WERI-Rb-1 (cell line): Measurements from ENCODE around the gene FDX1.
A peak's percentile ranks its signal among the peaks of the same experiment; 100 is the strongest.

Experiments
- DNase-seq: peaks from one replicate; pipeline ENCODE4 v3.0.0-alpha.2; 2020
- H3K27ac ChIP-seq: fragments of 250-450 bp; sonication (Bioruptor Pico); 2 replicates; pipeline ENCODE4 v1.5.1; 2020; ENCODE audit warnings: mild to moderate bottlenecking, moderate library complexity
- H3K27me3 ChIP-seq: fragments of 250-450 bp; sonication (Bioruptor Pico); 2 replicates; pipeline ENCODE4 v1.5.1; 2021; ENCODE audit warnings: mild to moderate bottlenecking, low read depth, moderate library complexity; ENCODE audit not compliant: insufficient read depth, severe bottlenecking
- H3K36me3 ChIP-seq: fragments of 250-450 bp; sonication (Bioruptor Pico); 2 replicates; pipeline ENCODE4 v1.5.1; 2020; ENCODE audit warnings: mild to moderate bottlenecking, moderate library complexity
- H3K4me3 ChIP-seq: 2 replicates; pipeline ENCODE4 v1.5.1; 2011; ENCODE audit warnings: low read depth, mild to moderate bottlenecking, control low read depth, low read length
- H3K9me3 ChIP-seq: fragments of 250-450 bp; sonication (Bioruptor Pico); 2 replicates; pipeline ENCODE4 v1.5.1; 2021; ENCODE audit warnings: mild to moderate bottlenecking, moderate library complexity; ENCODE audit not compliant: severe bottlenecking
- TF ChIP-seq, protein P1 (sequence below): IDR thresholded peaks from 2 replicates; pipeline ENCODE4 v1.5.1; 2011; ENCODE audit warnings: low read depth, mild to moderate bottlenecking, control low read depth, inconsistent platforms, low read length

Gene FDX1

DNA sequence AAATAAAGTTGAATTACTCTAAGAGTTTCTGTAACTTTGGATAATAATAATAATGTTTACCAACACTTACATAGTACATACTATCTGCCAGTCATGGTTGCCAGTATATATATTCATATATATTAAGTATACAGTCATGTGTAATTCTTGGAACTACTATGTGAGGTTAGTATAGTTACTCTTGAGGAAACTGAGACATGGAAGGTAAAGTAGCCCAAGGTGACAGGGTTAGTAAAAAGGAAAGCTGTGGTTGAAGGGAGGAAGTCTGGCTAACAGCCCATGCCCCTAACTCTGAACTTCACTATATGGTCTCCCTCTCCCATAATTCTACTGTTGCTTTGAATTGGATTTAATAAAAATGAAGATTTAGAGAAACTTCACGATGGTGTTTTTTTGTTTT lies 24.9 kb downstream of the FDX1 start:
- H3K27ac ChIP-seq: no peak overlapping the region
- H3K9me3 ChIP-seq: no peaks in the 10 kb centered on the region
- no peaks in the 10 kb centered on the region; the same call in 1 of the 2 replicates for H3K36me3 ChIP-seq
- H3K27me3 ChIP-seq: no peaks in the 10 kb centered on the region
- no peak overlapping the region for H3K4me3 ChIP-seq
- TF ChIP-seq, protein P1, sequence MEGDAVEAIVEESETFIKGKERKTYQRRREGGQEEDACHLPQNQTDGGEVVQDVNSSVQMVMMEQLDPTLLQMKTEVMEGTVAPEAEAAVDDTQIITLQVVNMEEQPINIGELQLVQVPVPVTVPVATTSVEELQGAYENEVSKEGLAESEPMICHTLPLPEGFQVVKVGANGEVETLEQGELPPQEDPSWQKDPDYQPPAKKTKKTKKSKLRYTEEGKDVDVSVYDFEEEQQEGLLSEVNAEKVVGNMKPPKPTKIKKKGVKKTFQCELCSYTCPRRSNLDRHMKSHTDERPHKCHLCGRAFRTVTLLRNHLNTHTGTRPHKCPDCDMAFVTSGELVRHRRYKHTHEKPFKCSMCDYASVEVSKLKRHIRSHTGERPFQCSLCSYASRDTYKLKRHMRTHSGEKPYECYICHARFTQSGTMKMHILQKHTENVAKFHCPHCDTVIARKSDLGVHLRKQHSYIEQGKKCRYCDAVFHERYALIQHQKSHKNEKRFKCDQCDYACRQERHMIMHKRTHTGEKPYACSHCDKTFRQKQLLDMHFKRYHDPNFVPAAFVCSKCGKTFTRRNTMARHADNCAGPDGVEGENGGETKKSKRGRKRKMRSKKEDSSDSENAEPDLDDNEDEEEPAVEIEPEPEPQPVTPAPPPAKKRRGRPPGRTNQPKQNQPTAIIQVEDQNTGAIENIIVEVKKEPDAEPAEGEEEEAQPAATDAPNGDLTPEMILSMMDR: no peak
- DNase-seq: no peak

DNA sequence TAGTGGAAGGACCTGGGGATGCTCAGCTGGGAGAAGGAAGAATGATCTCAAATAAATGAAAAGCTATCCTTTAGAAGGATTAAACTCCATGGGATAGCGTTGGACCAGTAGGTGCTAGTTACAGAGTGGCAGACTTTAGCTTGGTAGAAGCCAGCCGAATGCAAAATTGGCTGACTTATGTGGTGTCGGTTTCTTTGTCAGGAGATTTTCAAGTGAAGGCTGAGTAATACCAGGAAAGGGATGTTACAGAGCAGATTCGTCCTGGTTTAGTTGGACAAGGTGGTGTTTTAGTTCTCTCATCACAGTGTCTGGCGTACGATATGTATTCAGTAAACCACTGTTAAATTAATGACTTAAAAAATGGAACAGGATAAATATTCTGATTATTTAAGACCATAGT lies 26.0 kb downstream of the FDX1 start:
- H3K36me3 ChIP-seq: no peaks in the 10 kb centered on the region; the same call in 1 of the 2 replicates
- TF ChIP-seq, protein P1: no peak
- DNase-seq: no peak
- no peak overlapping the region for H3K4me3 ChIP-seq
- no peak overlapping the region for H3K27ac ChIP-seq
- no peaks in the 10 kb centered on the region for H3K27me3 ChIP-seq
- H3K9me3 ChIP-seq: no peaks in the 10 kb centered on the region

DNA sequence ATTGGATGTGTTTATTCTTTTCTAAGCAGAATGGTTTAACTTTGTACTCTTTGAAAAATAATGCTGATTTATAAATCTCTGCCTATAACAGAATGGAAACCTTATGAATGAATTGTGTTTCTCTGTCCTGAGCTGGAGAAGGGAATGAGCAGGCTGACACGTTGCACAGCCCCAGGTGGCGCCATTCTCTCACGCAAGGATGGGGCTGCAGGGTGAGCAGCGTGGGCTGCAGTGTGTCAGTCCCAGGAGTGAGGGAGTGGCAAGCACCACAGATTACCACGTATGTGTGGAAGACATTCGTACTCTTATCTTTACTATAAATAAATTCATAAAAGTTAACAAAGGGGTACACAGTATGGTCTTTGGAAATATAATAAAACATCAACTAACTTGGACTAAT lies 33.4 kb downstream of the FDX1 start:
- Histone ChIP-seq H3K27me3 (no peaks in the 10 kb centered on the region), H3K4me3 (no peak overlapping the region), H3K9me3 (no peaks in the 10 kb centered on the region), H3K27ac (no peak overlapping the region), H3K36me3 (no peaks in the 10 kb centered on the region)
- DNase-seq: peak; percentile 80
- TF ChIP-seq, protein P1: peak; percentile 83

DNA sequence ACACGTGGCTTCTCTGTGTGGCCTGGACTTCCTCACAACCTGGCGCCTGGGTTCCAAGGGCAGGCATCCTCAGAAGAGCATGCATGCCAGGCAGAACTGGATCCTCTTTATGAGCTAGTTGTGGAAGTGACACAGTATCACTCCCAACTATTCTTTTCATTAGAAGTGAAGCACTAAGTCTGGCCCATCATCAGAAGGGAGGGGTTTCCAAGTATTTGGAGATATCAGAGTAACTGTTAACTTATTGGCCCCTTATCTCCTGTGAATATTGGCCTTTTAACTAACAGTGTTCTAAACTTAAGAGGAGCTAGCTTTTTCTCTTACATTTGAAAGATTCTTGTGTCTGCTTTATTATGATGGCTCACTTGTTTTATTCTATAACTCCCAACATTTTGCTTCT lies 35.5 kb downstream of the FDX1 start:
- H3K27ac ChIP-seq: no peak overlapping the region
- TF ChIP-seq, protein P1: no peak
- H3K36me3 ChIP-seq: no peaks in the 10 kb centered on the region
- no peaks in the 10 kb centered on the region for H3K9me3 ChIP-seq
- DNase-seq: no peak
- no peaks in the 10 kb centered on the region for H3K27me3 ChIP-seq
- no peak overlapping the region for H3K4me3 ChIP-seq

DNA sequence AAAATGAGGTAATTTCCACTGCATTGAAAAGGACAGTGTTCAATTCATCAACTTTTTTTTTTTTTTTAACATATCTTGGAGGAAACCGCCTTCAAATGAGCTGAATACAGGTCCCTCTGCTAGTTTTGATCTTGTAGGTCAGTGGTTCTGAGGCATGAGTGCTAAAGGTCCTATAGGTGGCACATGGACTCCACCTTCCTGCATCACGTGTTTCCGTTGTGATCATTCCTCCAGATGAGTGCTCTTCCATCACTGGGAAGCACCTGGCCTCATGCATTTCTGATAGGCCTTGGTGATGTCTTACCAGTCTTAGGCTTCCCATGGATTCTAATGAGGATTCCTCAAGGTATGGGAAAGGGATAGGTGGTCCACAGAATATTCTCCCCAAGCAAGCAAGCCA lies 37.8 kb downstream of the FDX1 start:
- H3K27ac ChIP-seq: no peak overlapping the region
- TF ChIP-seq, protein P1: peak; percentile 60
- no peaks in the 10 kb centered on the region for H3K36me3 ChIP-seq
- H3K27me3 ChIP-seq: no peaks in the 10 kb centered on the region
- H3K9me3 ChIP-seq: no peaks in the 10 kb centered on the region
- no peak overlapping the region for H3K4me3 ChIP-seq
- DNase-seq: peak; percentile 30

DNA sequence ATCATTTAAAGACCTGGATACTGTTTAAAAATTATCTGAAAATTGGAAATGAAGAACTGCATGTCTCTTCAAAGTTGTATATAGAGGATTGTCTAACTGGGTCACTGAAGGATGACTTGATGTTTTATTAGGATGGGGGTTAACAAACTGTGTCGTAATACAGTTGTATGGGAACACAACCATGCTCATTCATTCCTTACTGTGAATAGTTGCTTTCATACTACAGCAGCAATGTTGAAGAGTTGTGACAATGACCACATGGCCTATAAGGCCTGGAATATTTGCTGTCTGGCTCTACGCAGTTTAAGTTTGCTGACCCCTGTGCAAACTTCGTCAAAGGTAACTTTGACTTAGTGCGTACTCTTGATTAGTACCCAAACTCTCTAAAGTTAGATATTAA lies 38.4 kb downstream of the FDX1 start:
- H3K9me3 ChIP-seq: no peaks in the 10 kb centered on the region
- no peaks in the 10 kb centered on the region for H3K27me3 ChIP-seq
- no peak overlapping the region for H3K4me3 ChIP-seq
- TF ChIP-seq, protein P1: no peak
- H3K27ac ChIP-seq: no peak overlapping the region
- DNase-seq: no peak
- H3K36me3 ChIP-seq: no peaks in the 10 kb centered on the region
